Naive thymus-derived CD8-positive, alpha-beta T cell (primary cell): ENCODE results near the gene DENND5A. TPM values are rescaled to one million over a fixed set of nuclear protein-coding genes. Genes with fewer than 3 reads are reported as not detected.

Experiments
- ATAC-seq, 2 donors: fragments of 150-1000 bp; cut with Tn5 transposase in 1 of 2; sonication (Bioruptor Pico), chemical (Tn5 transposase) in 1 of 2; 1 replicate in 1 of 2; 2 replicates in 1 of 2; pipeline ENCODE4 v1.10.0; 2021; ENCODE audit warnings: mild to moderate bottlenecking in 2 of 2, moderate library complexity in 2 of 2
- POLR2A ChIA-PET: fragments of 350-600 bp; sonication (Branson Sonifier 250); formaldehyde crosslinking; loops from one replicate; lab custom pipeline; 2021; ENCODE audit warnings: antibody characterized with exemption; lab: Charles Lee
- DNase-seq, 10 donors: peaks; one replicate each; pipeline versions ENCODE4 v3.0.0 to v3.0.0-alpha.2; 2020 to 2022
- H3K27ac Mint-ChIP-seq, 10 donors: one replicate each; pipeline ENCODE4 v1.8.0; 2020 to 2022; ENCODE audit warnings: mild to moderate bottlenecking in 10 of 10, mixed read lengths in 10 of 10, moderate library complexity in 4 of 10, inconsistent platforms in 1 of 10
- H3K27me3 Mint-ChIP-seq, 5 donors: one replicate each; pipeline ENCODE4 v1.8.0; 2021 to 2022; ENCODE audit warnings: mixed read lengths in 5 of 5
- H3K36me3 Mint-ChIP-seq, 3 donors: one replicate each; pipeline ENCODE4 v1.8.0; 2020 to 2022; ENCODE audit warnings: mixed read lengths in 3 of 3, mild to moderate bottlenecking in 2 of 3, inconsistent platforms in 1 of 3
- H3K4me1 Mint-ChIP-seq, 4 donors: one replicate each; pipeline ENCODE4 v1.8.0; 2021 to 2022; ENCODE audit warnings: mixed read lengths in 4 of 4
- H3K4me3 Mint-ChIP-seq, 10 donors: one replicate each; pipeline ENCODE4 v1.8.0; 2020 to 2022; ENCODE audit warnings: mild to moderate bottlenecking in 10 of 10, mixed read lengths in 10 of 10, moderate library complexity in 6 of 10, inconsistent platforms in 1 of 10
- H3K9me3 Mint-ChIP-seq, 9 donors: one replicate each; pipeline ENCODE4 v1.8.0; 2020 to 2022; ENCODE audit warnings: mixed read lengths in 9 of 9, mild to moderate bottlenecking in 3 of 9, inconsistent platforms in 1 of 9, moderate library complexity in 1 of 9
- polyA plus RNA-seq, 3 donors: library from polyadenylated mRNA; unstranded; fragments of 300-500 nt; fragmentation: Illumina TruSeq; gene quantifications; one replicate each; pipeline ENCODE4 v1.2.3, GENCODE V29; 2021
- total RNA-seq, 8 experiments: library from RNA in 2 of 8; stranded (reverse) in 2 of 8; gene quantifications; one replicate each; pipeline ENCODE4 v1.2.3 and lab custom pipeline; 2021 to 2026

DENND5A gene
- total and polyA plus RNA-seq, 5 experiments from 2014 or later = 26.4 to 122 (median 65.3) TPM

GRCh38 chr11:9130297-9130696, 134.9 kb downstream of the DENND5A start:
- DNase-seq (no peak), ATAC-seq (no peak)
- Mint-ChIP-seq H3K4me3 (no peak overlapping the region), H3K27ac (no peak overlapping the region), H3K9me3 (no peaks in the 10 kb centered on the region), H3K27me3 (peaks cover 0 to 2% (median 0%) of the 10 kb centered on the region in 5 donors), H3K36me3 (peaks cover 0 to 3% (median 0%) of the 10 kb centered on the region in 3 donors), H3K4me1 (no peaks in the 10 kb centered on the region)
- POLR2A ChIA-PET = no interaction called here

DNA sequence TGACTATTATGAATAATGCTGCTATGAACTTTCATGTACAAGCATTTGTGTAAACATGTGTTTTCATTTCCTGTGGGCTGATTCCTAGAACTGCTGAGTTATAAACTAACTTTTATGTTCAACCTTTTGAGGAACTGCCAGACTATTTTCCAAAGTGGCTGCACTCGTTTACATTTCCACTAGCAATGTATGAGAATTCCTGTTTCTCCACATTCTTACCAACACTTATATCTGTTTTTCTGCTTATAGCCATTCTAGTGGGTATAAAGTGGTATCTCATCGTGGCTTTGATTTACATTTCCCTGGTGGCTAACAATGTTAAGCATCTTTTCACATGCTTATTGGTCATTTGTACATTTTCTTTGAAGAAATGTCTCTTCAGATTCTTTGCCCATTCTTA, 138.5 kb downstream of the DENND5A start:
- Mint-ChIP-seq H3K4me3 (no peak overlapping the region), H3K27me3 (peaks cover 0 to 2% (median 0%) of the 10 kb centered on the region in 5 donors), H3K4me1 (no peaks in the 10 kb centered on the region), H3K9me3 (no peaks in the 10 kb centered on the region), H3K27ac (no peak overlapping the region), H3K36me3 (no peaks in the 10 kb centered on the region)
- DNase-seq (no peak), ATAC-seq (no peak)
- POLR2A ChIA-PET = no interaction called here

GRCh38 chr11:9125185-9125886, 139.8 kb downstream of the DENND5A start:
- Mint-ChIP-seq H3K4me3 (no peak overlapping the region), H3K9me3 (no peaks in the 10 kb centered on the region), H3K27me3 (peaks cover 0 to 2% (median 0%) of the 10 kb centered on the region in 5 donors), H3K4me1 (no peaks in the 10 kb centered on the region), H3K27ac (no peak overlapping the region), H3K36me3 (no peaks in the 10 kb centered on the region)
- POLR2A ChIA-PET = no interaction called here
- DNase-seq = no peak
- no peak for ATAC-seq

- ATAC-seq (no peak), DNase-seq (no peak)
- no peak overlapping the region for H3K27ac Mint-ChIP-seq
- POLR2A ChIA-PET = interaction anchor here (0.6 kb wide), 1 partner anchor 358 kb away, joined by 8 read pairs; no protein-coding TSS in a partner anchor
- no peaks in the 10 kb centered on the region for H3K4me1 Mint-ChIP-seq
- no peak overlapping the region for H3K4me3 Mint-ChIP-seq
- H3K9me3 Mint-ChIP-seq = no peaks in the 10 kb centered on the region
- no peaks in the 10 kb centered on the region for H3K36me3 Mint-ChIP-seq
- H3K27me3 Mint-ChIP-seq = peaks cover 0 to 2% (median 0%) of the 10 kb centered on the region in 5 donors
These were observed 141.4 kb downstream of the DENND5A start for GRCh38 chr11:9123595-9124304.

DNA sequence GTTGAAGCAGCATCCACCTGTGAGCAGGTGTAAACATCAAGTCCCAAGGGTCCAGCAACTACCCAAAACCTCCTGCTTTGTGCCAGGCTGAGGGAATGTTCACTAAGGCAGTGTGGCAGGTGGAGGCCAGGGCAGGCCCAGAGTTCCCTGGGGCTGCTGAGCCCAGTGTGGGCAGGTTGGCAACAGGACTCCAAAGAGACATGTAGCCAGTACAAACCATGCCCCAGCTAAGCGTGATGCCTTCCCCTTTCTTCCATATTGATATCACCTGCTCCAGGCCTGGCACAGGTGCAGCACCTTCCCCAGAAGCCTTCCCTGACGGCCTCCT, 143.7 kb downstream of the DENND5A start:
- DNase-seq (no peak), ATAC-seq (no peak)
- POLR2A ChIA-PET = no interaction called here
- Mint-ChIP-seq H3K27me3 (no peaks in the 10 kb centered on the region), H3K36me3 (peaks cover 0 to 3% (median 0%) of the 10 kb centered on the region in 3 donors), H3K9me3 (no peaks in the 10 kb centered on the region), H3K4me3 (no peak overlapping the region), H3K4me1 (no peaks in the 10 kb centered on the region), H3K27ac (peak overlapping the region in 1 of 10 donors; percentile 18)

GRCh38 chr11:9120664-9121468, 144.3 kb downstream of the DENND5A start:
- Mint-ChIP-seq H3K36me3 (peaks cover 0 to 3% (median 0%) of the 10 kb centered on the region in 3 donors), H3K4me1 (no peaks in the 10 kb centered on the region), H3K9me3 (no peaks in the 10 kb centered on the region), H3K27me3 (no peaks in the 10 kb centered on the region), H3K4me3 (no peak overlapping the region), H3K27ac (peak overlapping the region in 1 of 10 donors; percentile 18)
- DNase-seq = no peak
- no peak for ATAC-seq
- POLR2A ChIA-PET = no interaction called here

DNA sequence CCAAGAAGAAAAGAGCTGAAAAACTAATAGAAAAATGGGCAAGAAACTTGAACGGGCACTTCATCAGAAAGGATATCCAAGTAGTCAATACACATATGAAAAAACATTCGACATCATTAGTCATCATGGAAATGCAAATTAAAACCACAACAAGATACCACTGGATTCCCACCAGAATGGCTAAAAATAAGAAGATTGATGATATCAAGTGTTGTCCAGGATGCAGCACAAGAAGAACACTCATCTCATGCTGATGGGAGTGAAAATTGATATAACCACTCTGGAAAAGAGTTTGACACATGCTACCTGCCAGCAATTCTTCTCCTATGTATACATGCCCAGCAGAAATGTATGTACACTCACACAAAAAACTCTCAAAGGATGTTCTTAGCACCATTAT, 146.9 kb downstream of the DENND5A start:
- peaks cover 0 to 7% (median 5%) of the 10 kb centered on the region in 3 donors for H3K36me3 Mint-ChIP-seq
- no peaks in the 10 kb centered on the region for H3K4me1 Mint-ChIP-seq
- no peak overlapping the region for H3K4me3 Mint-ChIP-seq
- no peak overlapping the region for H3K27ac Mint-ChIP-seq
- ATAC-seq (no peak), DNase-seq (no peak)
- H3K27me3 Mint-ChIP-seq = no peaks in the 10 kb centered on the region
- POLR2A ChIA-PET = no interaction called here
- peaks cover 0 to 12% (median 4%) of the 10 kb centered on the region in 9 donors for H3K9me3 Mint-ChIP-seq

GRCh38 chr11:9112075-9112474, 153.1 kb downstream of the DENND5A start:
- POLR2A ChIA-PET = no interaction called here
- peaks cover 0 to 3% (median 0%) of the 10 kb centered on the region in 5 donors for H3K27me3 Mint-ChIP-seq
- no peaks in the 10 kb centered on the region for H3K4me1 Mint-ChIP-seq
- DNase-seq = no peak
- peaks cover 5 to 34% (median 14%) of the 10 kb centered on the region in 9 donors for H3K9me3 Mint-ChIP-seq
- no peak overlapping the region for H3K27ac Mint-ChIP-seq
- H3K36me3 Mint-ChIP-seq = peaks cover 0 to 24% (median 14%) of the 10 kb centered on the region in 3 donors
- H3K4me3 Mint-ChIP-seq = no peak overlapping the region
- ATAC-seq = no peak

- ATAC-seq (no peak), DNase-seq (no peak)
- H3K36me3 Mint-ChIP-seq = peaks cover 0 to 24% (median 14%) of the 10 kb centered on the region in 3 donors
- H3K4me3 Mint-ChIP-seq = no peak overlapping the region
- peaks cover 5 to 34% (median 14%) of the 10 kb centered on the region in 9 donors for H3K9me3 Mint-ChIP-seq
- H3K4me1 Mint-ChIP-seq = no peaks in the 10 kb centered on the region
- H3K27me3 Mint-ChIP-seq = peaks cover 0 to 3% (median 0%) of the 10 kb centered on the region in 5 donors
- POLR2A ChIA-PET = no interaction called here
- no peak overlapping the region for H3K27ac Mint-ChIP-seq
These were observed 155.1 kb downstream of the DENND5A start for GRCh38 chr11:9109858-9110731.

DNA sequence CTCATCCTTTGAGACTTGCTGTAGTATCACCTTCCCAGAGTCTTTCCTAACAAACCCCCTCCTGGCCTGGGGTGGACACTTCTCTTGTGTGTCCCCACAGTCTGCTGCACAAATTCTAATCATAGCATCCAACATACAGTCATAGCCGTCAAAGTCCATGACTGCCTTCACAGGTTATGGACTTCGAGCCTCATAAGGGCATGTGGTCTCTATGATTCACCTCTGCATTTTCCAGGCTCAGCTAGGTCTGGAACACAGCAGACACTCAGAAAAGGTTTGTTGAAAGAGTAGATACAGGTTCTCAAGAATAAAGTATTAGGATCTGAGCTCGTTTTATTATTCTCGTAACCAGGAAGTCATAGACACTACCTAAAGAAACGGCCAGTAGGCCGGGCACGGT, 160.6 kb downstream of the DENND5A start:
- POLR2A ChIA-PET = no interaction called here
- H3K4me3 Mint-ChIP-seq = no peak overlapping the region
- no peaks in the 10 kb centered on the region for H3K36me3 Mint-ChIP-seq

GRCh38 chr11:9103542-9104276, 161.4 kb downstream of the DENND5A start:
- H3K9me3 Mint-ChIP-seq = no peaks in the 10 kb centered on the region
- no peak overlapping the region for H3K4me3 Mint-ChIP-seq
- peaks cover 0 to 2% (median 0%) of the 10 kb centered on the region in 4 donors for H3K4me1 Mint-ChIP-seq
- DNase-seq = no peak
- H3K36me3 Mint-ChIP-seq = no peaks in the 10 kb centered on the region
- ATAC-seq = no peak
- POLR2A ChIA-PET = no interaction called here
- H3K27me3 Mint-ChIP-seq = peaks cover 0 to 12% (median 7%) of the 10 kb centered on the region in 5 donors
- H3K27ac Mint-ChIP-seq = no peak overlapping the region

More for the DNA sequence above, 160.6 kb downstream of the DENND5A start:
- ATAC-seq = no peak
- Mint-ChIP-seq H3K27ac (peak overlapping the region in 1 of 10 donors; percentile 19), H3K4me1 (peaks cover 0 to 2% (median 0%) of the 10 kb centered on the region in 4 donors), H3K9me3 (no peaks in the 10 kb centered on the region), H3K27me3 (peaks cover 0 to 10% (median 6%) of the 10 kb centered on the region in 5 donors)
- no peak for DNase-seq
